Measurements from ENCODE around the gene BZW2. TPM values are rescaled to one million over a fixed set of nuclear protein-coding genes. Genes with fewer than 3 reads are reported as not detected.

The BZW2 gene
- total RNA-seq, 4 donors from 2014 or later, result 43.6 to 82.4 (median 64.8) TPM

GRCh38 chr7:16630654-16631053, 15.3 kb upstream of the BZW2 start:
- 73 to 78% methylated on average over 1 of the region's 1 CpG for WGBS, 2 donors (ENCODE audit: low coverage in 1 of 2)
- ATAC-seq, result no peak

GRCh38 chr7:16634271-16634738, 11.7 kb upstream of the BZW2 start:
- peaks cover 4 to 62% (median 5%) of the 10 kb centered on the region in 3 donors for H3K4me1 ChIP-seq
- H3K27me3 ChIP-seq, result no peaks in the 10 kb centered on the region
- H3K27ac ChIP-seq, result peak overlapping the region in 3 of 4 donors; percentile 38 to 63 (median 53)
- H3K4me3 ChIP-seq, result no peak overlapping the region
- peak; percentile 92 for ATAC-seq
- 16 to 22% methylated on average over 2 to 4 of the region's 4 CpGs for WGBS, 2 donors (ENCODE audit: low coverage in 1 of 2)
- H3K9me3 ChIP-seq, result no peaks in the 10 kb centered on the region
- peaks cover 0 to 6% of the 10 kb centered on the region in 2 donors for H3K36me3 ChIP-seq
- TF ChIP-seq CTCF (IDR thresholded peaks at IDR 0.05) (no peak), EP300 (IDR thresholded peaks at IDR 0.05) (no peak), POLR2AphosphoS5 (IDR thresholded peaks at IDR 0.05) (no peak), POLR2A (IDR thresholded peaks at IDR 0.05) (no peak)

More at GRCh38 chr7:16630654-16631053, 15.3 kb upstream of the BZW2 start:
- no peak overlapping the region for H3K4me3 ChIP-seq
- no peak for TF ChIP-seq EP300 (IDR thresholded peaks at IDR 0.05)
- TF ChIP-seq POLR2AphosphoS5 (IDR thresholded peaks at IDR 0.05), result no peak
- TF ChIP-seq CTCF (IDR thresholded peaks at IDR 0.05), result no peak
- no peak for TF ChIP-seq POLR2A (IDR thresholded peaks at IDR 0.05)
- H3K9me3 ChIP-seq, result no peaks in the 10 kb centered on the region
- peaks cover 0 to 25% (median 0%) of the 10 kb centered on the region in 3 donors for H3K4me1 ChIP-seq
- H3K27ac ChIP-seq, result no peak overlapping the region
- H3K27me3 ChIP-seq, result no peaks in the 10 kb centered on the region
- peaks cover 0 to 22% of the 10 kb centered on the region in 2 donors for H3K36me3 ChIP-seq

- peak overlapping the region; percentile 47 to 63 (median 56) for H3K27ac ChIP-seq
These were observed 9.4 kb upstream of the BZW2 start for GRCh38 chr7:16636555-16637101.

GRCh38 chr7:16637379-16637778, 8.6 kb upstream of the BZW2 start:
- ATAC-seq, result no peak
- H3K9me3 ChIP-seq, result no peaks in the 10 kb centered on the region
- WGBS, 2 donors (ENCODE audit: low coverage in 1 of 2), result 32 to 37% methylated on average over 5 of the region's 5 CpGs
- no peak for TF ChIP-seq POLR2A (IDR thresholded peaks at IDR 0.05)
- no peak for TF ChIP-seq POLR2AphosphoS5 (IDR thresholded peaks at IDR 0.05)
- no peak for TF ChIP-seq EP300 (IDR thresholded peaks at IDR 0.05)
- no peak for TF ChIP-seq CTCF (IDR thresholded peaks at IDR 0.05)
- no peak overlapping the region for H3K4me3 ChIP-seq
- no peaks in the 10 kb centered on the region for H3K27me3 ChIP-seq
- peaks cover 4 to 85% (median 5%) of the 10 kb centered on the region in 3 donors for H3K4me1 ChIP-seq
- peak overlapping the region; percentile 47 to 63 (median 56) for H3K27ac ChIP-seq
- H3K36me3 ChIP-seq, result no peaks in the 10 kb centered on the region

More at GRCh38 chr7:16636555-16637101, 9.4 kb upstream of the BZW2 start:
- 19 to 23% methylated on average over 1 of the region's 1 CpG for WGBS, 2 donors (ENCODE audit: low coverage in 1 of 2)
- Histone ChIP-seq H3K4me3 (no peak overlapping the region), H3K27me3 (no peaks in the 10 kb centered on the region), H3K9me3 (no peaks in the 10 kb centered on the region), H3K36me3 (no peaks in the 10 kb centered on the region), H3K4me1 (peaks cover 4 to 78% (median 5%) of the 10 kb centered on the region in 3 donors)
- ATAC-seq, result no peak
- TF ChIP-seq CTCF (IDR thresholded peaks at IDR 0.05) (no peak), POLR2AphosphoS5 (IDR thresholded peaks at IDR 0.05) (no peak)
